Bronchial epithelial cell (primary cell): ENCODE results near the gene TUBB4B. TPM values are rescaled to one million over a fixed set of nuclear protein-coding genes. Genes with fewer than 3 reads are reported as not detected.
A peak's percentile ranks its signal among the peaks of the same experiment; 100 is the strongest.

Experiments used
- DNase-seq: peaks from one replicate; pipeline ENCODE4 v3.0.0-alpha.2; 2010; ENCODE audit warnings: low read depth
- FAIRE-seq: peaks from 2 replicates; lab custom pipeline; 2011; peaks lifted over from hg19 to GRCh38; lab: Jason Lieb, UNC
- H3K27me3 ChIP-seq: 2 replicates; pipeline ENCODE4 v1.5.1; 2011; ENCODE audit warnings: low read length; ENCODE audit not compliant: control insufficient read depth, insufficient read depth
- H3K36me3 ChIP-seq: 2 replicates; pipeline ENCODE4 v1.5.1; 2011; ENCODE audit warnings: low read length; ENCODE audit not compliant: control insufficient read depth, insufficient read depth
- H3K4me3 ChIP-seq: 2 replicates; pipeline ENCODE4 v1.5.1; 2011; ENCODE audit warnings: mild to moderate bottlenecking, low read depth, low read length, control low read depth
- CTCF ChIP-seq: IDR thresholded peaks from 2 replicates; pipeline ENCODE4 v1.5.1; 2011; ENCODE audit warnings: mild to moderate bottlenecking, moderate library complexity, low read length, control low read depth, inconsistent platforms; ENCODE audit not compliant: insufficient read depth, severe bottlenecking
- total RNA-seq: library from RNA; depleted of rRNA; stranded (reverse); fragments of >200 nt; gene quantifications from 2 replicates; pipeline ENCODE4 v1.2.1, GENCODE V29; 2014

The TUBB4B gene
- total RNA-seq, 1 donor from 2014 or later: 82.7 TPM

GRCh38 chr9:137226338-137227053, 14.6 kb upstream of the TUBB4B start:
- peak; percentile 76 for DNase-seq
- no peak for FAIRE-seq
- Histone ChIP-seq H3K36me3 (no peaks in the 10 kb centered on the region), H3K27me3 (no peaks in the 10 kb centered on the region), H3K4me3 (no peak overlapping the region)
- no peak for TF ChIP-seq CTCF

DNA sequence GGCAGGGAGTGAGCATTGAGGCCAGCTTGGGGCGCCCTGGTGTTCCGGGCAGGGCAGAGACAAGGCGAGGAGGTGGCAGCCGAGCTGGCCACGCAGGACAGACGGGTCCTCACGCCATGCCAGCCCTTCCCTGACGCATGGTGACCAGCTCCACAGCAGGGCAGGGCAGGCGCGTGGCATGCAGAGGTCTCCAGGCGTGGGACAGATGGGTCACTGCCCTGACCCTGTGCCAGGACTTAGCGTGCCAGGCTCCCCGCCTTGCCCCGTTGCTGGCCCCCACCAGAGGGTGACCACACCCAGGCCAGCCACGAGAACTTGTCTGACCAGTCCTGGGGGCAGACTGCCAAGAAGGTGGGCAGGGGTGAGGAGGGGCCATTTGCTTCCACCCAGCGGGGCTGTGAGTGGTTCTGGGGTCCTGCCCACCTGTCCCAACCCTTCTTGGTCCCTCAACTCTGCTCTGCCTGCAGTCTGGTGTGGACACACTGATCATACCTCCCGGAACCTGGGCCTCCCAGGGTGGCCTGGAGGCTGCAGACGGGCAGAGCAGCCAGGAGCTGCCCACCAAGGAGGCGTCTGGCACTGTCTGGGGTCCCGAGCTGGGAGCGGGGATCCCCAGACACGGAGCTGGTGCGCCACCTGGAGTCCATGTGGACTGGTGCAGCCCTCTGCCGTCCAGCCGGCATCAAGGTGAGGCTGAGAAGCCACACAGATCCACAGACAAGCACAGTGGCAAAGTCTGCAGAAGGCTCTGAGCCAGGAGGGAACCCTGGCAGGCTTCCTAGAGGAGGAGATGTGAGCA, 13.8 kb upstream of the TUBB4B start, which contains the start of gene RNF224:
RNF224 (plus strand) TSS at position 449 of the 799 bp plus-strand sequence. CDS start 834 bp downstream, outside the sequence.
- H3K27me3 ChIP-seq: no peaks in the 10 kb centered on the region
- FAIRE-seq: no peak
- H3K4me3 ChIP-seq: no peak within 1 kb of the TSS
- peak; percentile 95 for TF ChIP-seq CTCF
- H3K36me3 ChIP-seq: no peaks in the 10 kb centered on the region
- DNase-seq: peak; percentile 55

GRCh38 chr9:137227853-137228505, 13.1 kb upstream of the TUBB4B start:
- no peaks in the 10 kb centered on the region for H3K27me3 ChIP-seq
- TF ChIP-seq CTCF: no peak
- H3K36me3 ChIP-seq: no peaks in the 10 kb centered on the region
- H3K4me3 ChIP-seq: no peak overlapping the region
- no peak for FAIRE-seq
- no peak for DNase-seq

DNA sequence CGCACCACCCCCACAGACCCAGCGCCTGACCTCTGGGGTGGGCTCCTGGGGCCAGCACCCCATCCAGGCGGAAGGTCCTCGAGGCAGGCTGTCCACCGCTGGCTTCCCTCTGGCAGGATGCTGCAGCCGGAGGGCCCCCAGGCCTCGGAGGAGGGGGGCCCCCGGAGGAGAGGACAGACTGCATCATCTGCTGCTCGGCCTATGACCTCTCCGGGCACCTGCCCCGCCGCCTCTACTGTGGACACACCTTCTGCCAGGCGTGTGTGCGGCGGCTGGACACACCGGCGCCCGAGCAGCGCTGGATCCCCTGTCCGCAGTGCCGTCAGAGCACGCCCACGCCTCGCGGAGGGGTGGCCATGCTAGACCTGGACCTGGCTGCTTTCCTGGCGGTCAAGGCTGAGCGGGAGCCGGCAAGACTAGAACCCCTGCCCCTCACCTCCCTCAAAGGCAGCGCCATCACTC, 12.6 kb upstream of the TUBB4B start:
- DNase-seq (no peak), FAIRE-seq (no peak)
- no peak for TF ChIP-seq CTCF
- no peak overlapping the region for H3K4me3 ChIP-seq
- H3K27me3 ChIP-seq: no peaks in the 10 kb centered on the region
- no peaks in the 10 kb centered on the region for H3K36me3 ChIP-seq

DNA sequence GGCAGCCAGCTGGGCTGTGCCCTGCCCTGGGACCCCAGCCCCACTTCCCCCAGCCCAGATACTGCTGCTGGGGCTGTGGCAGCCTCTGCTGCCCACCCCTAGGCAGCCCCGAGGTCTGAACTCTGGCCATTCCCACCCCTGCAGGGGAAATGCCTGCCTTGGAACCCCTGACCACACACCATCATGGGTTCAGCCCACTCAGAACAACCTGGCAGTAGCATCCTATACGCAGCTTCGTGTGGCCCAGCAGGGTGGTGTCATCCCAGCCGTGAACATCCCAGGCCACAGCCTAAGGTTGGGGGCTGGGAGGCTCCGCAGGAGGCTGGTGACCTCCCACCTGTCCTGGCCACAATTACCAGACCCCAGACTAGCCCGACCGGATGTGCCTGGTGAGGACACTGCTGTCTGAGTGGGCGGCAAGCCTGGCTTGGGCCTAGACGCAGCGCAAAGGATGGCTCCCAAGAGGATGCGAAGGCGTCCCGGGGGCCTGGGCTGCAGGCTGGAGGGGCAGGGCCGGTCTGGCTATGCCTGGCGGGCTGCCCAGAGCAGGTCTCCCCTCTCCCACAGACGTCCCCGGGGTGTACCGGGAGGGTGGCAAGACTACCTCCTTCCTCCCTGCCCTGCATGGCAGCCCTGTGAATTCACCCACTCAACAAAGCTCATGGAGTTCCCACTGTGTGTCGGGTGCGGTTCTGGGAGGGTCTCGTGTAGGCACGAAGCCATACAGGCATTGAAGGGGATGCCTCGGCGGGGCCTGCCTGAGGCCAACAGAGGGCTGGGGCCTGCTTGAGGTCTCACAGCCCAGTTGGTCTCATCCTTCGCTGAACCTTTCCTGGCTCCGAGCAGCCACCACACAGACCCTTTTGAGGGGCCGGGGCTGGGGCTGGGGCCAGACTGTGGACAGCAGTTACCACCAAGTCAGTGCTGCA, 11.9 kb upstream of the TUBB4B start:
- H3K36me3 ChIP-seq: no peaks in the 10 kb centered on the region
- H3K27me3 ChIP-seq: peaks cover 2% of the 10 kb centered on the region
- DNase-seq (no peak), FAIRE-seq (no peak)
- no peak overlapping the region for H3K4me3 ChIP-seq
- no peak for TF ChIP-seq CTCF
